ENCODE results near the gene COBL. TPM values are rescaled to one million over a fixed set of nuclear protein-coding genes. Genes with fewer than 3 reads are reported as not detected.

The COBL gene
- total RNA-seq, 4 donors from 2014 or later = 62.4 to 114 (median 72.2) TPM

- no peak for DNase-seq
- no peaks in the 10 kb centered on the region for H3K36me3 ChIP-seq
- in situ Hi-C loops (cut with MboI; ENCODE audit: low pct_ligation_motif_present in 1 of 4, low pct_unique_long_range_greater_than_20kb in 1 of 4, low sequenced_read_pairs in 3 of 4) (no loop called here), intact Hi-C loops (cut with DNase I; ENCODE audit: low total_unique reads) (no loop called here)
- H3K9me3 ChIP-seq = no peaks in the 10 kb centered on the region
- WGBS, 2 donors (ENCODE audit: low coverage in 1 of 2) = 80 to 85% methylated on average over 9 to 12 of the region's 12 CpGs
- no peaks in the 10 kb centered on the region for H3K27me3 ChIP-seq
- no peak overlapping the region for H3K27ac ChIP-seq
- TF ChIP-seq EP300 (IDR thresholded peaks at IDR 0.05; ENCODE audit: low read depth) (no peak), POLR2AphosphoS5 (IDR thresholded peaks at IDR 0.05) (no peak), POLR2A (IDR thresholded peaks at IDR 0.05) (no peak)
- TF ChIP-seq, protein P1, sequence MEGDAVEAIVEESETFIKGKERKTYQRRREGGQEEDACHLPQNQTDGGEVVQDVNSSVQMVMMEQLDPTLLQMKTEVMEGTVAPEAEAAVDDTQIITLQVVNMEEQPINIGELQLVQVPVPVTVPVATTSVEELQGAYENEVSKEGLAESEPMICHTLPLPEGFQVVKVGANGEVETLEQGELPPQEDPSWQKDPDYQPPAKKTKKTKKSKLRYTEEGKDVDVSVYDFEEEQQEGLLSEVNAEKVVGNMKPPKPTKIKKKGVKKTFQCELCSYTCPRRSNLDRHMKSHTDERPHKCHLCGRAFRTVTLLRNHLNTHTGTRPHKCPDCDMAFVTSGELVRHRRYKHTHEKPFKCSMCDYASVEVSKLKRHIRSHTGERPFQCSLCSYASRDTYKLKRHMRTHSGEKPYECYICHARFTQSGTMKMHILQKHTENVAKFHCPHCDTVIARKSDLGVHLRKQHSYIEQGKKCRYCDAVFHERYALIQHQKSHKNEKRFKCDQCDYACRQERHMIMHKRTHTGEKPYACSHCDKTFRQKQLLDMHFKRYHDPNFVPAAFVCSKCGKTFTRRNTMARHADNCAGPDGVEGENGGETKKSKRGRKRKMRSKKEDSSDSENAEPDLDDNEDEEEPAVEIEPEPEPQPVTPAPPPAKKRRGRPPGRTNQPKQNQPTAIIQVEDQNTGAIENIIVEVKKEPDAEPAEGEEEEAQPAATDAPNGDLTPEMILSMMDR (IDR thresholded peaks at IDR 0.05) = no peak
- H3K4me3 ChIP-seq = no peak overlapping the region
- H3K4me1 ChIP-seq = peaks cover 0 to 4% (median 0%) of the 10 kb centered on the region in 4 donors
Observed at GRCh38 chr7:51085034-51085692, 231.4 kb downstream of the COBL start.

DNA sequence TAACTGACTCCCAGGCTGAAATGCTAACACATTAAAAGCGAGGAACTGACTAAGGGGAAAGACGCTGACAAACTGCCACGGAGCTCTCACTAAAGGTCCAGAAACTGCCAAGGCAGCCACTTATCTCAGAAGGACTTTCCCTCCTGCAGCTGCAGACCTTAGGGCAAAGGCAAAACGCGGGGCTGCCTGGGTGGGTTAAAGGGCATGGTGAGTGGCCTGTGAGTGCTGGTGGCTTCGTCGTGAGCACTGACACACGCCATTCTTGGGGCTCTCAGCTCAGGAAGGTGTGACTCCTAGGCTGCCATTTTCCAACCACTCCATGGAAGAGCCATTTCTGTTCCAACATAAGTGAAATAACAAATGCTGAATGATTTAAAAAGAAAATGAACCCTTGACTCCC, 232.5 kb downstream of the COBL start:
- intact Hi-C loops (cut with DNase I; ENCODE audit: low total_unique reads) = no loop called here
- TF ChIP-seq, protein P1 (IDR thresholded peaks at IDR 0.05) = no peak
- TF ChIP-seq EP300 (IDR thresholded peaks at IDR 0.05; ENCODE audit: low read depth) (no peak), POLR2AphosphoS5 (IDR thresholded peaks at IDR 0.05) (no peak), POLR2A (IDR thresholded peaks at IDR 0.05) (no peak)
- in situ Hi-C loops (cut with MboI; ENCODE audit: low pct_ligation_motif_present in 1 of 4, low pct_unique_long_range_greater_than_20kb in 1 of 4, low sequenced_read_pairs in 3 of 4) = no loop called here
- no peak overlapping the region for H3K27ac ChIP-seq
- DNase-seq = no peak
- H3K27me3 ChIP-seq = no peaks in the 10 kb centered on the region
- WGBS, 2 donors (ENCODE audit: low coverage in 1 of 2) = 88 to 90% methylated on average over 5 to 8 of the region's 8 CpGs
- no peaks in the 10 kb centered on the region for H3K36me3 ChIP-seq
- no peak overlapping the region for H3K4me3 ChIP-seq
- H3K9me3 ChIP-seq = no peaks in the 10 kb centered on the region
- peaks cover 0 to 4% (median 0%) of the 10 kb centered on the region in 4 donors for H3K4me1 ChIP-seq

GRCh38 chr7:51082940-51083533, 233.6 kb downstream of the COBL start:
- TF ChIP-seq EP300 (IDR thresholded peaks at IDR 0.05; ENCODE audit: low read depth) (no peak), POLR2A (IDR thresholded peaks at IDR 0.05) (no peak), POLR2AphosphoS5 (IDR thresholded peaks at IDR 0.05) (no peak)
- TF ChIP-seq, protein P1 (IDR thresholded peaks at IDR 0.05) = no peak
- Histone ChIP-seq H3K36me3 (no peaks in the 10 kb centered on the region), H3K9me3 (no peaks in the 10 kb centered on the region), H3K4me1 (peaks cover 0 to 4% (median 0%) of the 10 kb centered on the region in 4 donors), H3K27ac (no peak overlapping the region), H3K27me3 (no peaks in the 10 kb centered on the region), H3K4me3 (no peak overlapping the region)
- no peak for DNase-seq
- intact Hi-C loops (cut with DNase I; ENCODE audit: low total_unique reads) = no loop called here
- 84 to 93% methylated on average over 7 to 14 of the region's 14 CpGs for WGBS, 2 donors (ENCODE audit: low coverage in 1 of 2)
- in situ Hi-C loops (cut with MboI; ENCODE audit: low pct_ligation_motif_present in 1 of 4, low pct_unique_long_range_greater_than_20kb in 1 of 4, low sequenced_read_pairs in 3 of 4) = no loop called here

DNA sequence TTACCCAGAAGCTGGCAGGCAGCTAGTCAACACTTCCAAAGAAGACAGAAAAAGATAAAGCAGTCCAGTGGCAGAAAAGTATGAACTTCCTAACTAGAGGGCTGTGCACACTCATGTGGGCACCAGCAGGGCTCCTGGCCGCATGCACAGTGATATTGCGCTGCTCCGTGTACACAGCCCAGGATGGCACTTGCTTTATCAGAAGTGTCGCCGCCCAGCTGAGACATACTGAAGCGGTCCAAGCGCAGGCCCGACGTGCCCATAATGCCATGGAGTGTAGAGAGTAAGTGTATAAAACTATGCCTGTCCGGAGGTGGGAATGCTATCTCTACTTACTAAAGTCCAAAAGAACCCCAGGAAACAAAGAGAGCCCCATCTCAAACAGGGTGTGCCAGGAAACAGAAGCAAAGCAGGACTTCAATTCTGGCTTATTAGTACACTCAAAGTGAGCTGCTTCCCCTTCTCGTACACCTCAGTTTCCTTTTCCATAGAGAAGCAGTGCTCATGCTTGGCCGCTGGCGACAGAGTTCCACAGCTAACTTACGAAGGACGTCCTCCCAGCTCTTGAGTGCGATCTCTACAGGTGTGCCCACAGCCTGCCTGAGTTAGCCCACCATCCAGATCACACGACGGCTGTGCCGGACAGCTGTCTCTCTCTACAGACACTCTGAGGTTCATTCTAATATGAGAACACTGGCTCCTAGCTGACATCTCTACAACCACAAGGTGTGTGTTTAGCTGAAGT, 234.3 kb downstream of the COBL start:
- Histone ChIP-seq H3K36me3 (no peaks in the 10 kb centered on the region), H3K27me3 (no peaks in the 10 kb centered on the region), H3K4me1 (peaks cover 0 to 4% (median 0%) of the 10 kb centered on the region in 4 donors), H3K4me3 (no peak overlapping the region), H3K27ac (no peak overlapping the region), H3K9me3 (no peaks in the 10 kb centered on the region)
- in situ Hi-C loops (cut with MboI; ENCODE audit: low pct_ligation_motif_present in 1 of 4, low pct_unique_long_range_greater_than_20kb in 1 of 4, low sequenced_read_pairs in 3 of 4) = no loop called here
- 72 to 87% methylated on average over 8 to 19 of the region's 19 CpGs for WGBS, 2 donors (ENCODE audit: low coverage in 1 of 2)
- no peak for DNase-seq
- TF ChIP-seq, protein P1 (IDR thresholded peaks at IDR 0.05) = no peak
- no peak for TF ChIP-seq EP300 (IDR thresholded peaks at IDR 0.05; ENCODE audit: low read depth)
- TF ChIP-seq POLR2AphosphoS5 (IDR thresholded peaks at IDR 0.05) = no peak
- no peak for TF ChIP-seq POLR2A (IDR thresholded peaks at IDR 0.05)
- intact Hi-C loops (cut with DNase I; ENCODE audit: low total_unique reads) = no loop called here

Measured in transverse colon (tissue), 4 donors.